ENCODE measurements around the gene DDX39B.

GRCh38 chr6:31502586-31502985 is 39.2 kb downstream of the DDX39B start:
- TF ChIP-seq CTCF (IDR thresholded peaks at IDR 0.05) (no peak), EP300 (IDR thresholded peaks at IDR 0.05) (no peak), POLR2A (IDR thresholded peaks at IDR 0.05) (no peak), POLR2AphosphoS5 (IDR thresholded peaks at IDR 0.05) (no peak)

All from gastroesophageal sphincter (tissue), 3 donors.